Brain pericyte (primary cell): ENCODE data around the gene RPL39.
A peak's percentile ranks its signal among the peaks of the same experiment; 100 is the strongest.
"Not testable (repeated sequence)": the region's sequence is repeated elsewhere in the genome, so short reads cannot be mapped to it uniquely, and the experiment has no call there.

Experiments used
- DNase-seq: peaks from one replicate; pipeline ENCODE4 v3.0.0-alpha.2; 2012; ENCODE audit warnings: low read depth, low spot score

Gene RPL39

GRCh38 chrX:119791437-119792231 lies at the start of gene RPL39:
TSS of gene RPL39 (minus strand) at chrX:119791630. CDS start at chrX:119791576, 54 bp downstream.
- DNase-seq, result peak; percentile 61

GRCh38 chrX:119833905-119834304 lies 42.5 kb upstream of the RPL39 start:
- DNase-seq, result no peak

GRCh38 chrX:119828446-119828845 lies 37.0 kb upstream of the RPL39 start:
- DNase-seq, result no peak

- no peak for DNase-seq
These were observed 35.0 kb upstream of the RPL39 start for GRCh38 chrX:119826399-119826959.

- not testable (repeated sequence) for DNase-seq
These were observed 32.8 kb upstream of the RPL39 start for GRCh38 chrX:119824221-119824620.

- DNase-seq, result not testable (repeated sequence)
These were observed 30.3 kb upstream of the RPL39 start for GRCh38 chrX:119821703-119822102.

- DNase-seq, result no peak
These were observed 25.8 kb upstream of the RPL39 start for GRCh38 chrX:119817130-119817690.

GRCh38 chrX:119816300-119816699 lies 24.9 kb upstream of the RPL39 start:
- DNase-seq, result no peak

GRCh38 chrX:119809185-119809666 lies 17.8 kb upstream of the RPL39 start:
- no peak for DNase-seq

GRCh38 chrX:119808461-119808860 lies 17.0 kb upstream of the RPL39 start:
- DNase-seq, result not testable (repeated sequence)

GRCh38 chrX:119802546-119802945 lies 11.1 kb upstream of the RPL39 start:
- DNase-seq, result no peak

GRCh38 chrX:119801253-119802221 lies 10.1 kb upstream of the RPL39 start:
- DNase-seq, result no peak

- no peak for DNase-seq
These were observed 423 bp downstream of the RPL39 start for GRCh38 chrX:119790977-119791436.

- DNase-seq, result no peak
These were observed 6.5 kb downstream of the RPL39 start for GRCh38 chrX:119784747-119785446.

- DNase-seq, result no peak
These were observed 8.4 kb downstream of the RPL39 start for GRCh38 chrX:119783026-119783425.

- DNase-seq, result no peak
These were observed 12.6 kb downstream of the RPL39 start for GRCh38 chrX:119778829-119779228.

- DNase-seq, result no peak
These were observed 15.8 kb downstream of the RPL39 start for GRCh38 chrX:119775517-119776238.

- not testable (repeated sequence) for DNase-seq
These were observed 22.0 kb downstream of the RPL39 start for GRCh38 chrX:119769388-119769787.

GRCh38 chrX:119768436-119768835 lies 23.0 kb downstream of the RPL39 start:
- DNase-seq, result not testable (repeated sequence)

- no peak for DNase-seq
These were observed 27.5 kb downstream of the RPL39 start for GRCh38 chrX:119763836-119764387.
